Heart right ventricle (tissue), 16 donors: ENCODE measurements around the gene ASAP2. TPM values are rescaled to one million over a fixed set of nuclear protein-coding genes. Genes with fewer than 3 reads are reported as not detected.

Experiments
- ATAC-seq, 8 donors: fragments of 200-7000 bp; cut with Tn5 transposase; one replicate each; pipeline ENCODE4 v1.9.1; 2020; ENCODE audit warnings: mild to moderate bottlenecking in 8 of 8, moderate library complexity in 8 of 8, moderate number of reproducible peaks in 1 of 8
- DNase-seq, 2 donors: peaks; one replicate each; pipeline ENCODE4 v3.0.0-alpha.2; 2020
- H3K27ac ChIP-seq, 10 donors: fragments of 200-600 bp; sonication (generic) in 2 of 10; one replicate each; pipeline versions ENCODE4 v1.5.0 to v1.8.0; 2020 to 2022; ENCODE audit warnings: mild to moderate bottlenecking in 3 of 10
- H3K27me3 ChIP-seq, 7 donors: fragments of 200-600 bp; one replicate each; pipeline ENCODE4 v1.8.0; 2021 to 2022; ENCODE audit warnings: mild to moderate bottlenecking in 2 of 7
- H3K36me3 ChIP-seq, 9 donors: fragments of 200-600 bp; sonication (generic) in 1 of 9; one replicate each; pipeline versions ENCODE4 v1.5.0 to v1.8.0; 2020 to 2022; ENCODE audit warnings: mild to moderate bottlenecking in 2 of 9
- H3K4me1 ChIP-seq, 9 donors: fragments of 200-600 bp; sonication (generic) in 1 of 9; one replicate each; pipeline versions ENCODE4 v1.5.0 to v1.8.0; 2020 to 2022; ENCODE audit warnings: mild to moderate bottlenecking in 4 of 9
- H3K4me3 ChIP-seq, 10 donors: fragments of 200-600 bp; sonication (generic) in 2 of 10; one replicate each; pipeline versions ENCODE4 v1.5.0 to v1.8.0; 2020 to 2022; ENCODE audit warnings: mild to moderate bottlenecking in 7 of 10, moderate library complexity in 2 of 10
- H3K9me3 ChIP-seq, 11 donors: fragments of 200-600 bp in 10 of 11; sonication (generic) in 2 of 11; one replicate each; pipeline versions ENCODE4 v1.5.0 to v1.8.0; 2013 to 2022; ENCODE audit warnings: mild to moderate bottlenecking in 2 of 11, control low read depth in 1 of 11, moderate library complexity in 1 of 11
- CTCF ChIP-seq, 9 donors: fragments of 200-600 bp; sonication (generic) in 2 of 9; IDR thresholded peaks; one replicate each; pipeline versions ENCODE4 v1.5.0 to v1.8.0; 2021 to 2022; ENCODE audit warnings: antibody characterized with exemption in 9 of 9, mild to moderate bottlenecking in 5 of 9, moderate library complexity in 1 of 9
- WGBS, 2 donors: extraction: QIAGEN DNeasy Blood & Tissue Kit; methylation state at CpG; one replicate each; pipeline ENCODE4 v1.1.7; 2013; ENCODE audit warnings: inconsistent platforms in 1 of 2; 5-methylcytosine and 5-hydroxymethylcytosine counted together
- intact Hi-C, 10 donors: fragments of 100-400 bp; cut with DNase I; formaldehyde crosslinking; loops; one replicate each; pipeline versions ENCODE4 v1.11.1 to v1.14.2; 2022
- polyA plus RNA-seq, 2 donors: library from polyadenylated mRNA; stranded (reverse); fragments of 200-250 nt; gene quantifications; one replicate each; pipeline ENCODE4 v1.2.3, GENCODE V29; 2013
- total RNA-seq, 10 donors: library from RNA; stranded (reverse); fragmentation: NEBNext Ultra II Directional in 3 of 10; extraction: Animal tissue kit (Norgen Biotek cat#: 25700) in 3 of 10; gene quantifications; one replicate each; pipeline versions ENCODE4 v1.2.1 to v1.2.4, GENCODE V29; 2021 to 2023
- donor health status: Arrhythmogenic right ventricular cardiomyopathy.
- donor health status: ischemic (EF 13 %, LVEDD 7.1; RV severe dilation, severe dysfunction).
- donor health status: healthy with polysubstance abuse.
- donor health status: DM: no; HTN: yes; CAD: no.
- donor health status: DM: no; HTN: no; CAD: no.
- donor health status: ischemic (EF 25% LVEDD 6.9; RV normal size, moderate dysfunction).
- donor health status: ischemic (EF 25% LVEDD 5.7; RV mildly dilated, moderate dysfunction).
- donor health status: healthy.
- donor health status: DM: yes; HTN: yes; CAD: no.
- donor health status: Ischemic cardiomyopathy.
- donor health status: ischemic (EF 35%, LVEDD 5.7; RV mildly dilated, moderate dysfunction).
- donor health status: nonischemic (EF 11% LVEDD 7.7; RV severe dilation, severe dysfunction).
- donor health status: DM: yes; HTN: yes; CAD: no.
- donor health status: PGD.
- donor health status: ischemic (EF 29% LVEDD 5.4; RV normal size, mild dysfunction).
- donor health status: nonischemic (EF 23%, LVEDD 6.1; RV moderate dilation, normal function).

ASAP2 gene
- total and polyA plus RNA-seq, 12 donors = 5.4 to 17.3 (median 11.8) TPM

DNA sequence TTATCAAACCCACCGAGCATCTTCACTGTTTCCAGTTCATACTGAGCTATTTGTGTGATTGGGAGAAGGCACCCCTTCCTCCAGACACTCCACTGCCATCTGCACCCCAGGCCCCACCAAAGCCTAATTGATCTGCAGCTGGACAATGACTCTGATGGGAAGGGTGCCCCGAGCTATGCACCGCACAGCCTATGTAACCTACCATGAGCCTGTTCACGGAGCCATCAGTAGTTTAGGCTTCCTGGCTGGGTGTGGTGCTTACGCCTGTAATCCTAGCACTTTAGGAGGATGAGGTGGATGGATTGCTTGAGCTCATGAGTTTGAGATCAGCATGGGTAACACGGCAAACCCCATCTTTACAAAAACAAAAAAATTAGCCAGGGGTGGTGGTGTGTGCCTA, 17.8 kb upstream of the ASAP2 start:
- TF ChIP-seq CTCF (IDR thresholded peaks at IDR 0.05) = no peak
- no peaks in the 10 kb centered on the region for H3K27me3 ChIP-seq
- DNase-seq (no peak), ATAC-seq (no peak)
- H3K36me3 ChIP-seq = no peaks in the 10 kb centered on the region
- H3K4me3 ChIP-seq = no peak overlapping the region
- intact Hi-C loops = no loop called here
- H3K27ac ChIP-seq = no peak overlapping the region
- H3K4me1 ChIP-seq = peaks cover 0 to 43% (median 24%) of the 10 kb centered on the region in 9 donors
- WGBS, 2 donors = 86 to 98% methylated on average over 6 of the region's 6 CpGs
- H3K9me3 ChIP-seq = no peaks in the 10 kb centered on the region

DNA sequence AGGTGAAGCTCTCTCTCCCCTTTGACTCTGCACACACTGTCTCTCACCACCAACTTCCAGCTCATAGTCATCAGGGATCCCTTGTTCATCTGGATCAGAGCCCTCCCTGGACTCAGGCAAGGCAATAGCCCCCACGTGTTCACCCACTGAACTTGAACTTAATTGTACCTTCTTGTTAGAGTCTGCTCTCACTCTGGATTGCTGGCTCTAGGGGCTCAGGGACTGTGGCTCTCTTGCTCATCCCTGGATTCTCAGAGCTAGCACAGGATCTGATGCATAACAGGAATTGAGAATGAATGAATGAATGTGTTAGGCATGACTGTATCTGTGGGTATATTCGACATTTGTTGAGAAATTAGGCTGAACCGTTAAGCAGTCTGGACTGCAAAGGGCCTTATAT, 16.7 kb upstream of the ASAP2 start:
- Histone ChIP-seq H3K27ac (peak overlapping the region in 7 of 10 donors; percentile 25 to 90 (median 83)), H3K9me3 (no peaks in the 10 kb centered on the region), H3K4me1 (peaks cover 0 to 44% (median 24%) of the 10 kb centered on the region in 9 donors), H3K27me3 (no peaks in the 10 kb centered on the region), H3K36me3 (no peaks in the 10 kb centered on the region), H3K4me3 (no peak overlapping the region)
- intact Hi-C loops = loop anchor here in 2 of 10 donors (5.0 kb wide), 1 partner anchor 48 kb away; no protein-coding TSS in a partner anchor
- DNase-seq (no peak), ATAC-seq (no peak)
- TF ChIP-seq CTCF (IDR thresholded peaks at IDR 0.05) = no peak
- WGBS, 2 donors = 78 to 88% methylated on average over 3 of the region's 3 CpGs

DNA sequence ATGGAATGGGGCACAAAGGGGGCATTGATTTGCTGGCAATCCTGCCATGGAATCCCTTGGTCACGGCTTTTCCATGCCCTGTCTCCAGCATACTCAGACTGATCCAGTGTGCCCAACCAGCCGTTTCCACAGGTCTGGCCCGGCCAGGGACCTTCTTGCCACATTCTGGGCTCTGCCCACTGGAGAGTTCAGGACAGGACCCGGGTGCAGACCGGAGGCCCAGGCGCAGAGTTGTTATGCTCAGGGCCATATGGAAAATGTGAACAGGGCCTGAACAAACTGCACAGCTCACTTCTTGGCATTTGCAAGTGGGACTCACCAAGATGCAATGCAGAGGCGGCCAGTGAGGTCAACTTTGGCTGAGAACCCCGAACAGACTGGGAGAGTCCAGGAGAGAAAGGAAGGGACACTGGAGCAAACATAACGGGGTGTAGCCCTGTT, 15.6 kb upstream of the ASAP2 start:
- Histone ChIP-seq H3K27me3 (no peaks in the 10 kb centered on the region), H3K9me3 (no peaks in the 10 kb centered on the region), H3K36me3 (no peaks in the 10 kb centered on the region), H3K27ac (peak overlapping the region; percentile 57 to 90 (median 82)), H3K4me3 (no peak overlapping the region), H3K4me1 (peaks cover 0 to 44% (median 24%) of the 10 kb centered on the region in 9 donors)
- 13 to 28% methylated on average over 9 of the region's 9 CpGs for WGBS, 2 donors
- intact Hi-C loops = loop anchor here in 2 of 10 donors (5.0 kb wide), 1 partner anchor 49 kb away; no protein-coding TSS in a partner anchor
- DNase-seq = peak; percentile 80 to 86
- TF ChIP-seq CTCF (IDR thresholded peaks at IDR 0.05) = no peak
- peak; percentile 86 to 97 (median 90) for ATAC-seq

DNA sequence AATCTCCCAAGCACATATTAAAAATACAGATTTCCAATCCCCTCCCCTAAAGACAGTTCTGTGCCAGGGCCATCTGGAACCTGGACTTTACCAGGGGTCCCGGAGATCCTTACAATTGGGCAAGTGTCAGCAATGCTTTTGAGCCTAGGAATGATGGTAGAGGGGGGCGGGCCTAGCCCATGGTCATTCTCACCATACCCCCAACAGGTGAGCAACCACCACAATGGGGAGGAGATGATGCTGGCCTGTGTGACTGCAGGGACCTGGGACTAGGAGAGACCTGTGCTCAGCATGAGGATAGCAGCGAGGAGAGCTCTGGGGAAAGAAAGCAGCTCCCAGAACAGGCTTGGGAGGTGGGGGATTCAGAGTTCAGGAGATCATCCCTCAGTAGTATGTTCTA, 13.9 kb upstream of the ASAP2 start:
- intact Hi-C loops = loop anchor here in 2 of 10 donors (5.0 kb wide), 1 partner anchor 50 kb away; no protein-coding TSS in a partner anchor
- WGBS, 2 donors = 99 to 100% methylated on average over 3 of the region's 3 CpGs

More for the DNA sequence above, 13.9 kb upstream of the ASAP2 start:
- Histone ChIP-seq H3K9me3 (no peaks in the 10 kb centered on the region), H3K27ac (peak overlapping the region in 7 of 10 donors; percentile 1 to 90 (median 83)), H3K27me3 (no peaks in the 10 kb centered on the region), H3K36me3 (no peaks in the 10 kb centered on the region), H3K4me1 (peaks cover 0 to 43% (median 24%) of the 10 kb centered on the region in 9 donors), H3K4me3 (no peak overlapping the region)
- no peak for ATAC-seq
- TF ChIP-seq CTCF (IDR thresholded peaks at IDR 0.05) = no peak
- no peak for DNase-seq
